Fibroblast of lung (primary cell): ENCODE data around the gene TMEM163. TPM values are rescaled to one million over a fixed set of nuclear protein-coding genes. Genes with fewer than 3 reads are reported as not detected.

Experiments used
- DNase-seq, 2 donors: peaks; one replicate each; pipeline versions ENCODE4 v3.0.0 to v3.0.0-alpha.2; 2010; ENCODE audit warnings: low read depth in 2 of 2
- H2AFZ ChIP-seq: 2 replicates; pipeline ENCODE4 v1.5.1; 2012; ENCODE audit warnings: low read length, control low read depth, inconsistent platforms
- H3K27ac ChIP-seq: 2 replicates; pipeline ENCODE4 v1.5.1; 2011; ENCODE audit warnings: low read length, control low read depth; ENCODE audit not compliant: insufficient read depth
- H3K27me3 ChIP-seq: 2 replicates; pipeline ENCODE4 v1.5.1; 2011; ENCODE audit warnings: mild to moderate bottlenecking, low read length; ENCODE audit not compliant: control insufficient read depth, insufficient read depth
- H3K36me3 ChIP-seq: 2 replicates; pipeline ENCODE4 v1.5.1; 2011; ENCODE audit warnings: low read length; ENCODE audit not compliant: control insufficient read depth, insufficient read depth
- H3K4me1 ChIP-seq: 2 replicates; pipeline ENCODE4 v1.5.1; 2011; ENCODE audit warnings: low read length; ENCODE audit not compliant: control insufficient read depth, insufficient read depth; ENCODE audit errors: extremely low read depth
- H3K4me2 ChIP-seq: 2 replicates; pipeline ENCODE4 v1.5.1; 2011; ENCODE audit warnings: low read length, control low read depth; ENCODE audit not compliant: insufficient read depth; ENCODE audit errors: extremely low read depth
- H3K4me3 ChIP-seq, 4 experiments: fragments of 200-600 bp in 1 of 4; sonication (generic) in 1 of 4; replicated peaks in 1 of 4; 2 replicates each; pipeline ENCODE4 v1.5.1; 2011 to 2016; ENCODE audit warnings: low read length in 4 of 4, low read depth in 3 of 4, mild to moderate bottlenecking in 3 of 4, control low read depth in 2 of 4, inconsistent platforms in 1 of 4, mixed read lengths in 1 of 4; ENCODE audit not compliant: insufficient read depth in 1 of 4; ENCODE audit errors: control extremely low read depth in 1 of 4
- H3K79me2 ChIP-seq: 2 replicates; pipeline ENCODE4 v1.5.1; 2012; ENCODE audit warnings: mild to moderate bottlenecking, low read length, inconsistent platforms; ENCODE audit not compliant: control insufficient read depth, insufficient read depth
- H3K9ac ChIP-seq: 2 replicates; pipeline ENCODE4 v1.5.1; 2011; ENCODE audit warnings: mild to moderate bottlenecking, low read length, control low read depth; ENCODE audit not compliant: insufficient read depth
- H3K9me3 ChIP-seq: 2 replicates; pipeline ENCODE4 v1.5.1; 2012; ENCODE audit warnings: low read depth, low read length; ENCODE audit not compliant: control insufficient read depth, insufficient read depth
- H4K20me1 ChIP-seq: 2 replicates; pipeline ENCODE4 v1.5.1; 2011; ENCODE audit warnings: low read length; ENCODE audit not compliant: control insufficient read depth, insufficient read depth; ENCODE audit errors: extremely low read depth
- CTCF ChIP-seq, 2 donors: IDR thresholded peaks in 1 of 2; conservative IDR thresholded peaks in 1 of 2; 1 replicate in 1 of 2; 2 replicates in 1 of 2; pipeline ENCODE4 v1.5.1; 2011 to 2012; ENCODE audit warnings: low read length in 2 of 2, control low read depth in 1 of 2, inconsistent platforms in 1 of 2, low read depth in 1 of 2, mild to moderate bottlenecking in 1 of 2
- EZH2 ChIP-seq: IDR thresholded peaks from 2 replicates; pipeline ENCODE4 v1.5.1; 2012; ENCODE audit warnings: low read length, control low read depth, mild to moderate bottlenecking; ENCODE audit errors: missing control alignments
- polyA plus RNA-seq, 2 donors: library from polyadenylated mRNA; depleted of rRNA in 1 of 2; stranded (reverse) in 1 of 2; unstranded in 1 of 2; fragments of >200 nt; gene quantifications; 2 replicates each; pipeline ENCODE4 v1.2.1, GENCODE V29; 2011 to 2012; ENCODE audit warnings: missing spikeins in 1 of 2
- total RNA-seq: library from RNA; depleted of rRNA; stranded (reverse); fragments of >200 nt; gene quantifications from 2 replicates; pipeline ENCODE4 v1.2.1, GENCODE V29; 2014

TMEM163 gene
- total and polyA plus RNA-seq, 2 donors (not counting 1 experiment from before 2014, with no cell fraction given) = under 0.01 to 0.03 TPM

- H3K4me3 ChIP-seq = no peak overlapping the region
- H3K27me3 ChIP-seq = no peaks in the 10 kb centered on the region
- no peak overlapping the region for H2AFZ ChIP-seq
- peak in 1 of 2 donors; percentile 2 for DNase-seq
- H3K36me3 ChIP-seq = no peaks in the 10 kb centered on the region
- no peak overlapping the region for H3K9ac ChIP-seq
- no peaks in the 10 kb centered on the region for H3K79me2 ChIP-seq
- H3K4me1 ChIP-seq = no peaks in the 10 kb centered on the region
- H3K27ac ChIP-seq = no peak overlapping the region
- no peak overlapping the region for H3K4me2 ChIP-seq
- H4K20me1 ChIP-seq = no peaks in the 10 kb centered on the region
- TF ChIP-seq EZH2 (no peak), CTCF (conservative IDR thresholded peaks at IDR 0.05 in 1 of 2, IDR thresholded peaks at IDR 0.05 in 1 of 2; ENCODE audit: low read depth in 1 of 2, low read length in 2 of 2) (no peak)
- no peaks in the 10 kb centered on the region for H3K9me3 ChIP-seq
These were observed 37.6 kb downstream of the TMEM163 start for GRCh38 chr2:134681201-134681600.

GRCh38 chr2:134679745-134680144 is 39.1 kb downstream of the TMEM163 start:
- no peaks in the 10 kb centered on the region for H3K9me3 ChIP-seq
- no peak for DNase-seq
- no peaks in the 10 kb centered on the region for H3K27me3 ChIP-seq
- H3K27ac ChIP-seq = no peak overlapping the region
- H2AFZ ChIP-seq = no peak overlapping the region
- H3K9ac ChIP-seq = no peak overlapping the region
- H3K79me2 ChIP-seq = no peaks in the 10 kb centered on the region
- no peaks in the 10 kb centered on the region for H3K36me3 ChIP-seq
- TF ChIP-seq EZH2 = no peak
- no peak for TF ChIP-seq CTCF (conservative IDR thresholded peaks at IDR 0.05 in 1 of 2, IDR thresholded peaks at IDR 0.05 in 1 of 2; ENCODE audit: low read depth in 1 of 2, low read length in 2 of 2)
- H3K4me1 ChIP-seq = no peaks in the 10 kb centered on the region
- H4K20me1 ChIP-seq = no peaks in the 10 kb centered on the region
- no peak overlapping the region for H3K4me3 ChIP-seq
- no peak overlapping the region for H3K4me2 ChIP-seq

GRCh38 chr2:134679294-134679693 is 39.5 kb downstream of the TMEM163 start:
- no peak for TF ChIP-seq EZH2
- no peak for TF ChIP-seq CTCF (conservative IDR thresholded peaks at IDR 0.05 in 1 of 2, IDR thresholded peaks at IDR 0.05 in 1 of 2; ENCODE audit: low read depth in 1 of 2, low read length in 2 of 2)
- Histone ChIP-seq H3K79me2 (no peaks in the 10 kb centered on the region), H4K20me1 (no peaks in the 10 kb centered on the region), H3K27ac (no peak overlapping the region), H2AFZ (no peak overlapping the region), H3K4me2 (no peak overlapping the region), H3K9ac (no peak overlapping the region), H3K9me3 (no peaks in the 10 kb centered on the region), H3K27me3 (no peaks in the 10 kb centered on the region), H3K4me3 (no peak overlapping the region), H3K36me3 (no peaks in the 10 kb centered on the region), H3K4me1 (no peaks in the 10 kb centered on the region)
- no peak for DNase-seq
